Measurements from ENCODE around the gene PSMC5. TPM values are rescaled to one million over a fixed set of nuclear protein-coding genes. Genes with fewer than 3 reads are reported as not detected.

The PSMC5 gene
- total and polyA plus RNA-seq, 9 of the 15 experiments (the other 6 are each of a cell fraction or from before 2014, with no cell fraction given), result 89.2 to 393 (median 161) TPM

DNA sequence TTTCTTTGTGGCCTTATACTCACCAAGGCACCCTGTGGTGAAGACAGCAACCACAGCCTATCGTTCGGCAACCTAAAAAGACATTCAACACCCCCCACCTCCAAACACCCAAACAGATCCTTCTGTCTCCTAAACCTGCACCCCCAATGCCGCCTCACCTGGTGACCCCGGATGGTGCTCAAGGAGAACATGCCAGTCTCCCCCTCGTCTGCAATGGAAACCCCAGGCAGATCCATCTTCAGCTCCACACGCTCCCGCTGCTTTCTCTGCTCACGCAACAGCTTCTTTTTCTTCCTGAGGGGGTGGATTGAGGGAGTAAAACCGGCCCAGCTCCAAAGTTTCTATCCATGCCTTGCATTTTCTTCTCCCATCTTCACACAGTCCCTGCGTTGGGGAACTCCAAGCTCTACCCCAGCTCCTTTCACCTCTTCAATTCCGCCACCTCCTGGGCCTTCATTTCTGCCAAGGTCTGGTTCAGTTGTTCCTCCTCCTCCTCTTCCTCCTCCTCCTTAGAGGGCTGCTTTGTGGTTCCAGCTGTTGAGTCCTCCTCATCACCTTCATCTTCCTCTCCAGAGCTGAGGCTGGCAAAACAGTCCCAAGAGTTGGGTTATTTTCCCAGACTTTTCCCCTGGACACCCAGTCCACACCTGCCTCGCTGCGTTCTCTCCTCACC lies 3.4 kb upstream of the PSMC5 start:
- no peak for ATAC-seq
- no peak overlapping the region for H2AFZ ChIP-seq (ENCODE audit: low read depth, low read length)
- no TSS peak for BruUV-seq (replicated peaks)
- 0 out of 2 replicates have a peak, but pooled peaks have one; percentile 31 for TF ChIP-seq POLR2AphosphoS5 (IDR thresholded peaks at IDR 0.05; ENCODE audit: control insufficient read depth, insufficient read depth, low read depth, low read length)
- no peak for TF ChIP-seq NCOA1 (IDR thresholded peaks at IDR 0.05; ENCODE audit: low read depth)
- H3K9me3 ChIP-seq (replicated peaks; ENCODE audit: control insufficient read depth, insufficient read depth, low read depth, low read length), result no peaks in the 10 kb centered on the region
- intact Hi-C loops (cut with micrococcal nuclease) (no loop called here), in situ Hi-C loops (cut with MboI) (no loop called here)
- CTCF ChIA-PET (ENCODE audit: low intra/inter-chr PET ratio), result no interaction called here
- POLR2A ChIA-PET, result interaction anchor here (0.5 to 2.2 kb wide), 5 partner anchors 8 to 186 kb away, joined by 3 to 6 read pairs (median 5); partner anchors contain the start of genes CCDC47 and DDX42
- H3K4me2 ChIP-seq (ENCODE audit: insufficient read depth, low read length), result no peak overlapping the region
- H3K27me3 ChIP-seq (ENCODE audit: control insufficient read depth in 2 of 2, insufficient read depth in 2 of 2, low read length in 2 of 2), result no peaks in the 10 kb centered on the region
- 92% methylated on average over 11 of the region's 13 CpGs for WGBS (ENCODE audit: insufficient coverage, low coverage, missing lambda C conversion rate)
- H3K4me1 ChIP-seq (replicated peaks in 1 of 2; ENCODE audit: control insufficient read depth in 2 of 2, insufficient read depth in 2 of 2, low read length in 2 of 2), result peaks cover 0 to 10% of the 10 kb centered on the region in 2 experiments; a peak in 3 of 5 replicates
- H3K27ac ChIP-seq (ENCODE audit: extremely low read depth, low read depth, low read length), result no peak overlapping the region
- no peak for FAIRE-seq
- no peak for DNase-seq (ENCODE audit: extremely low read depth in 1 of 4, low spot score in 3 of 4)
- H3K4me3 ChIP-seq, result no peak overlapping the region
- H3K79me2 ChIP-seq (ENCODE audit: control insufficient read depth, insufficient read depth, low read length), result peaks cover 36% of the 10 kb centered on the region
- H3K36me3 ChIP-seq (ENCODE audit: control insufficient read depth, insufficient read depth, low read length), result peaks cover 80% of the 10 kb centered on the region
- peaks cover 6% of the 10 kb centered on the region; the same call in 1 of the 2 replicates for H4K20me1 ChIP-seq (replicated peaks; ENCODE audit: control insufficient read depth, insufficient read depth, low read length)
- H3K9ac ChIP-seq (ENCODE audit: insufficient read depth in 1 of 2, low read depth in 2 of 2, low read length in 2 of 2), result no peak overlapping the region
- no peaks in the 10 kb centered on the region for H3K9me1 ChIP-seq (ENCODE audit: control insufficient read depth, insufficient read depth, low read length)

DNA sequence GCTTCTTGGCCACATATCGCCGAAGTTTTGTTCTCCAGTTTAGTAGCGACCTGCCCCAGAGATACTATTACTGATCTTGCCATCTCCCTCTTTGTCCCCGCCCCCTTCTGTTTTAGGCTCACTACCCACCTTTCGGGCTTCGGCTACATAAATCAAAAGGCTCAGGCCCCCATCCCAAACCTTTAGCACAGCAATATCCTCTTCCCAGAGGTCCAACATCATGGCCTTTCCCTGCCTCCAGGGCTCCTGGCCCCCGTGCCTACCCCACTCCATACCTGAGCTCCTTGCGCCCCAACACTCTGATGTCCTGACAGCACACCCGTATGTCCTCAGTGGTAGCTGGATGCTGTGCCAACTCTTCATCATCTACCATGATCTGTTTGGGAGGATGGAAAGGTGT lies 2.9 kb upstream of the PSMC5 start:
- peaks cover 80% of the 10 kb centered on the region for H3K36me3 ChIP-seq (ENCODE audit: control insufficient read depth, insufficient read depth, low read length)
- BruUV-seq (replicated peaks), result no TSS peak
- H3K9me1 ChIP-seq (ENCODE audit: control insufficient read depth, insufficient read depth, low read length), result no peaks in the 10 kb centered on the region
- no peaks in the 10 kb centered on the region for H3K9me3 ChIP-seq (replicated peaks; ENCODE audit: control insufficient read depth, insufficient read depth, low read depth, low read length)
- H4K20me1 ChIP-seq (replicated peaks; ENCODE audit: control insufficient read depth, insufficient read depth, low read length), result peaks cover 4% of the 10 kb centered on the region; the same call in 1 of the 2 replicates
- H3K27ac ChIP-seq (ENCODE audit: extremely low read depth, low read depth, low read length), result no peak overlapping the region
- in situ Hi-C loops (cut with MboI) (no loop called here), intact Hi-C loops (cut with micrococcal nuclease) (no loop called here)
- no peaks in the 10 kb centered on the region for H3K27me3 ChIP-seq (ENCODE audit: control insufficient read depth in 2 of 2, insufficient read depth in 2 of 2, low read length in 2 of 2)
- DNase-seq (ENCODE audit: extremely low read depth in 1 of 4, low spot score in 3 of 4), result no peak
- ChIA-PET CTCF (ENCODE audit: low intra/inter-chr PET ratio) (no interaction called here), POLR2A (interaction anchor here (0.5 to 2.2 kb wide), 5 partner anchors 8 to 187 kb away, joined by 3 to 6 read pairs (median 5); partner anchors contain the start of genes CCDC47 and DDX42)
- 96% methylated on average over 9 of the region's 9 CpGs for WGBS (ENCODE audit: insufficient coverage, low coverage, missing lambda C conversion rate)
- no peak overlapping the region for H3K4me2 ChIP-seq (ENCODE audit: insufficient read depth, low read length)
- ATAC-seq, result no peak
- 0 out of 4 replicates have a peak overlapping the region, but pooled peaks of 1 of the 2 experiments have one; percentile 4 for H3K9ac ChIP-seq (ENCODE audit: insufficient read depth in 1 of 2, low read depth in 2 of 2, low read length in 2 of 2)
- H3K79me2 ChIP-seq (ENCODE audit: control insufficient read depth, insufficient read depth, low read length), result peaks cover 42% of the 10 kb centered on the region
- H3K4me1 ChIP-seq (replicated peaks in 1 of 2; ENCODE audit: control insufficient read depth in 2 of 2, insufficient read depth in 2 of 2, low read length in 2 of 2), result peaks cover 0 to 15% of the 10 kb centered on the region in 2 experiments; a peak in 3 of 5 replicates
- no peak overlapping the region for H2AFZ ChIP-seq (ENCODE audit: low read depth, low read length)
- TF ChIP-seq CHCHD3 (CRISPR knock-in tag; IDR thresholded peaks at IDR 0.05) (no peak), MAFK (IDR thresholded peaks at IDR 0.05; ENCODE audit: low read length) (no peak), ZNF197 (CRISPR knock-in tag; IDR thresholded peaks at IDR 0.05; ENCODE audit: low read depth) (no peak)
- TF ChIP-seq, protein P1, sequence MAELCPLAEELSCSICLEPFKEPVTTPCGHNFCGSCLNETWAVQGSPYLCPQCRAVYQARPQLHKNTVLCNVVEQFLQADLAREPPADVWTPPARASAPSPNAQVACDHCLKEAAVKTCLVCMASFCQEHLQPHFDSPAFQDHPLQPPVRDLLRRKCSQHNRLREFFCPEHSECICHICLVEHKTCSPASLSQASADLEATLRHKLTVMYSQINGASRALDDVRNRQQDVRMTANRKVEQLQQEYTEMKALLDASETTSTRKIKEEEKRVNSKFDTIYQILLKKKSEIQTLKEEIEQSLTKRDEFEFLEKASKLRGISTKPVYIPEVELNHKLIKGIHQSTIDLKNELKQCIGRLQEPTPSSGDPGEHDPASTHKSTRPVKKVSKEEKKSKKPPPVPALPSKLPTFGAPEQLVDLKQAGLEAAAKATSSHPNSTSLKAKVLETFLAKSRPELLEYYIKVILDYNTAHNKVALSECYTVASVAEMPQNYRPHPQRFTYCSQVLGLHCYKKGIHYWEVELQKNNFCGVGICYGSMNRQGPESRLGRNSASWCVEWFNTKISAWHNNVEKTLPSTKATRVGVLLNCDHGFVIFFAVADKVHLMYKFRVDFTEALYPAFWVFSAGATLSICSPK (IDR thresholded peaks at IDR 0.05; ENCODE audit: borderline replicate concordance), result no peak
- TF ChIP-seq, protein P2, sequence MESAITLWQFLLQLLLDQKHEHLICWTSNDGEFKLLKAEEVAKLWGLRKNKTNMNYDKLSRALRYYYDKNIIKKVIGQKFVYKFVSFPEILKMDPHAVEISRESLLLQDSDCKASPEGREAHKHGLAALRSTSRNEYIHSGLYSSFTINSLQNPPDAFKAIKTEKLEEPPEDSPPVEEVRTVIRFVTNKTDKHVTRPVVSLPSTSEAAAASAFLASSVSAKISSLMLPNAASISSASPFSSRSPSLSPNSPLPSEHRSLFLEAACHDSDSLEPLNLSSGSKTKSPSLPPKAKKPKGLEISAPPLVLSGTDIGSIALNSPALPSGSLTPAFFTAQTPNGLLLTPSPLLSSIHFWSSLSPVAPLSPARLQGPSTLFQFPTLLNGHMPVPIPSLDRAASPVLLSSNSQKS (CRISPR knock-in tag; IDR thresholded peaks at IDR 0.05), result no peak
- no peak for FAIRE-seq
- no peak overlapping the region for H3K4me3 ChIP-seq

Measured in K562 (cell line).